ENCODE data around the gene NKX1-2.

The NKX1-2 gene

GRCh38 chr10:124450012-124450782 is at the start of gene NKX1-2:
Gene NKX1-2, minus strand, starts transcription at chr10:124450035. Its CDS starts 92 bp downstream, at chr10:124449943.
- H3K9me3 ChIP-seq (ENCODE audit: control insufficient read depth in 2 of 2, low read length in 2 of 2) = no peaks in the 10 kb centered on the region
- H3K9ac ChIP-seq (ENCODE audit: low read depth in 1 of 2, low read length in 2 of 2) = no peak within 1 kb of the TSS
- H3K27ac ChIP-seq (ENCODE audit: low read depth in 2 of 2, low read length in 2 of 2) = no peak within 1 kb of the TSS
- no peaks in the 10 kb centered on the region for H3K36me3 ChIP-seq (ENCODE audit: control insufficient read depth in 2 of 2, insufficient read depth in 2 of 2, low read length in 2 of 2)
- H3K27me3 ChIP-seq (ENCODE audit: control insufficient read depth in 2 of 2, insufficient read depth in 2 of 2, low read length in 2 of 2) = peaks cover 57 to 62% of the 10 kb centered on the region in 2 donors
- peaks cover 3 to 8% of the 10 kb centered on the region in 2 donors for H3K4me1 ChIP-seq (ENCODE audit: control insufficient read depth in 2 of 2, insufficient read depth in 2 of 2, low read length in 2 of 2)
- no peak within 1 kb of the TSS for H3K4me3 ChIP-seq (ENCODE audit: low read length in 2 of 2)

- peaks cover 0 to 4% of the 10 kb centered on the region in 2 donors for H3K9me3 ChIP-seq (ENCODE audit: control insufficient read depth in 2 of 2, low read length in 2 of 2)
- H3K4me1 ChIP-seq (ENCODE audit: control insufficient read depth in 2 of 2, insufficient read depth in 2 of 2, low read length in 2 of 2) = no peaks in the 10 kb centered on the region
- no peak overlapping the region for H3K4me3 ChIP-seq (ENCODE audit: low read length in 2 of 2)
- no peaks in the 10 kb centered on the region for H3K27me3 ChIP-seq (ENCODE audit: control insufficient read depth in 2 of 2, insufficient read depth in 2 of 2, low read length in 2 of 2)
- no peak overlapping the region for H3K9ac ChIP-seq (ENCODE audit: low read depth in 1 of 2, low read length in 2 of 2)
- peaks cover 0 to 4% of the 10 kb centered on the region in 2 donors for H3K36me3 ChIP-seq (ENCODE audit: control insufficient read depth in 2 of 2, insufficient read depth in 2 of 2, low read length in 2 of 2)
- H3K27ac ChIP-seq (ENCODE audit: low read depth in 2 of 2, low read length in 2 of 2) = no peak overlapping the region
Observed at GRCh38 chr10:124498056-124498455, 48.2 kb upstream of the NKX1-2 start.

GRCh38 chr10:124497196-124497881 is 47.5 kb upstream of the NKX1-2 start:
- Histone ChIP-seq H3K4me3 (ENCODE audit: low read length in 2 of 2) (no peak overlapping the region), H3K36me3 (ENCODE audit: control insufficient read depth in 2 of 2, insufficient read depth in 2 of 2, low read length in 2 of 2) (peaks cover 0 to 4% of the 10 kb centered on the region in 2 donors), H3K27me3 (ENCODE audit: control insufficient read depth in 2 of 2, insufficient read depth in 2 of 2, low read length in 2 of 2) (no peaks in the 10 kb centered on the region), H3K27ac (ENCODE audit: low read depth in 2 of 2, low read length in 2 of 2) (no peak overlapping the region), H3K9ac (ENCODE audit: low read depth in 1 of 2, low read length in 2 of 2) (no peak overlapping the region), H3K4me1 (ENCODE audit: control insufficient read depth in 2 of 2, insufficient read depth in 2 of 2, low read length in 2 of 2) (no peaks in the 10 kb centered on the region), H3K9me3 (ENCODE audit: control insufficient read depth in 2 of 2, low read length in 2 of 2) (peaks cover 0 to 4% of the 10 kb centered on the region in 2 donors)

- no peak overlapping the region for H3K9ac ChIP-seq (ENCODE audit: low read depth in 1 of 2, low read length in 2 of 2)
- no peaks in the 10 kb centered on the region for H3K4me1 ChIP-seq (ENCODE audit: control insufficient read depth in 2 of 2, insufficient read depth in 2 of 2, low read length in 2 of 2)
- H3K27me3 ChIP-seq (ENCODE audit: control insufficient read depth in 2 of 2, insufficient read depth in 2 of 2, low read length in 2 of 2) = no peaks in the 10 kb centered on the region
- H3K27ac ChIP-seq (ENCODE audit: low read depth in 2 of 2, low read length in 2 of 2) = no peak overlapping the region
- no peak overlapping the region for H3K4me3 ChIP-seq (ENCODE audit: low read length in 2 of 2)
- peaks cover 0 to 4% of the 10 kb centered on the region in 2 donors for H3K36me3 ChIP-seq (ENCODE audit: control insufficient read depth in 2 of 2, insufficient read depth in 2 of 2, low read length in 2 of 2)
- peaks cover 0 to 4% of the 10 kb centered on the region in 2 donors for H3K9me3 ChIP-seq (ENCODE audit: control insufficient read depth in 2 of 2, low read length in 2 of 2)
Observed at GRCh38 chr10:124496620-124497019, 46.8 kb upstream of the NKX1-2 start.

- Histone ChIP-seq H3K9me3 (ENCODE audit: control insufficient read depth in 2 of 2, low read length in 2 of 2) (peaks cover 0 to 4% of the 10 kb centered on the region in 2 donors), H3K27me3 (ENCODE audit: control insufficient read depth in 2 of 2, insufficient read depth in 2 of 2, low read length in 2 of 2) (no peaks in the 10 kb centered on the region), H3K4me1 (ENCODE audit: control insufficient read depth in 2 of 2, insufficient read depth in 2 of 2, low read length in 2 of 2) (no peaks in the 10 kb centered on the region), H3K36me3 (ENCODE audit: control insufficient read depth in 2 of 2, insufficient read depth in 2 of 2, low read length in 2 of 2) (peaks cover 1 to 5% of the 10 kb centered on the region in 2 donors), H3K27ac (ENCODE audit: low read depth in 2 of 2, low read length in 2 of 2) (no peak overlapping the region), H3K4me3 (ENCODE audit: low read length in 2 of 2) (no peak overlapping the region), H3K9ac (ENCODE audit: low read depth in 1 of 2, low read length in 2 of 2) (no peak overlapping the region)
Observed at GRCh38 chr10:124496150-124496549, 46.3 kb upstream of the NKX1-2 start.

- Histone ChIP-seq H3K36me3 (ENCODE audit: control insufficient read depth in 2 of 2, insufficient read depth in 2 of 2, low read length in 2 of 2) (peaks cover 2% of the 10 kb centered on the region in 2 donors), H3K27me3 (ENCODE audit: control insufficient read depth in 2 of 2, insufficient read depth in 2 of 2, low read length in 2 of 2) (no peaks in the 10 kb centered on the region), H3K4me3 (ENCODE audit: low read length in 2 of 2) (no peak overlapping the region), H3K27ac (ENCODE audit: low read depth in 2 of 2, low read length in 2 of 2) (no peak overlapping the region), H3K9me3 (ENCODE audit: control insufficient read depth in 2 of 2, low read length in 2 of 2) (peaks cover 0 to 1% of the 10 kb centered on the region in 2 donors), H3K4me1 (ENCODE audit: control insufficient read depth in 2 of 2, insufficient read depth in 2 of 2, low read length in 2 of 2) (no peaks in the 10 kb centered on the region), H3K9ac (ENCODE audit: low read depth in 1 of 2, low read length in 2 of 2) (no peak overlapping the region)
Observed at GRCh38 chr10:124495725-124496124, 45.9 kb upstream of the NKX1-2 start.

GRCh38 chr10:124495162-124495561 is 45.3 kb upstream of the NKX1-2 start:
- Histone ChIP-seq H3K4me3 (ENCODE audit: low read length in 2 of 2) (no peak overlapping the region), H3K27ac (ENCODE audit: low read depth in 2 of 2, low read length in 2 of 2) (no peak overlapping the region), H3K9ac (ENCODE audit: low read depth in 1 of 2, low read length in 2 of 2) (no peak overlapping the region), H3K4me1 (ENCODE audit: control insufficient read depth in 2 of 2, insufficient read depth in 2 of 2, low read length in 2 of 2) (no peaks in the 10 kb centered on the region), H3K36me3 (ENCODE audit: control insufficient read depth in 2 of 2, insufficient read depth in 2 of 2, low read length in 2 of 2) (peaks cover 2% of the 10 kb centered on the region in 2 donors), H3K27me3 (ENCODE audit: control insufficient read depth in 2 of 2, insufficient read depth in 2 of 2, low read length in 2 of 2) (no peaks in the 10 kb centered on the region), H3K9me3 (ENCODE audit: control insufficient read depth in 2 of 2, low read length in 2 of 2) (no peaks in the 10 kb centered on the region)

GRCh38 chr10:124494046-124494807 is 44.4 kb upstream of the NKX1-2 start:
- Histone ChIP-seq H3K9ac (ENCODE audit: low read depth in 1 of 2, low read length in 2 of 2) (no peak overlapping the region), H3K36me3 (ENCODE audit: control insufficient read depth in 2 of 2, insufficient read depth in 2 of 2, low read length in 2 of 2) (peaks cover 2% of the 10 kb centered on the region in 2 donors), H3K4me3 (ENCODE audit: low read length in 2 of 2) (no peak overlapping the region), H3K27me3 (ENCODE audit: control insufficient read depth in 2 of 2, insufficient read depth in 2 of 2, low read length in 2 of 2) (no peaks in the 10 kb centered on the region), H3K4me1 (ENCODE audit: control insufficient read depth in 2 of 2, insufficient read depth in 2 of 2, low read length in 2 of 2) (no peaks in the 10 kb centered on the region), H3K9me3 (ENCODE audit: control insufficient read depth in 2 of 2, low read length in 2 of 2) (no peaks in the 10 kb centered on the region), H3K27ac (ENCODE audit: low read depth in 2 of 2, low read length in 2 of 2) (no peak overlapping the region)

GRCh38 chr10:124493214-124493882 is 43.5 kb upstream of the NKX1-2 start:
- Histone ChIP-seq H3K9me3 (ENCODE audit: control insufficient read depth in 2 of 2, low read length in 2 of 2) (no peaks in the 10 kb centered on the region), H3K27me3 (ENCODE audit: control insufficient read depth in 2 of 2, insufficient read depth in 2 of 2, low read length in 2 of 2) (no peaks in the 10 kb centered on the region), H3K27ac (ENCODE audit: low read depth in 2 of 2, low read length in 2 of 2) (no peak overlapping the region), H3K36me3 (ENCODE audit: control insufficient read depth in 2 of 2, insufficient read depth in 2 of 2, low read length in 2 of 2) (peaks cover 2% of the 10 kb centered on the region in 2 donors), H3K4me1 (ENCODE audit: control insufficient read depth in 2 of 2, insufficient read depth in 2 of 2, low read length in 2 of 2) (no peaks in the 10 kb centered on the region), H3K4me3 (ENCODE audit: low read length in 2 of 2) (no peak overlapping the region), H3K9ac (ENCODE audit: low read depth in 1 of 2, low read length in 2 of 2) (no peak overlapping the region)

All from mucosa of rectum (tissue), 2 donors.